Measurements from ENCODE around the gene KRT78. TPM values are rescaled to one million over a fixed set of nuclear protein-coding genes. Genes with fewer than 3 reads are reported as not detected.

KRT78 gene
- total RNA-seq, 2 donors from 2014 or later: not detected

GRCh38 chr12:52874573-52875435 is 26.0 kb upstream of the KRT78 start:
- Histone ChIP-seq H3K27ac (peak overlapping the region; percentile 96), H3K9me3 (no peaks in the 10 kb centered on the region), H3K36me3 (no peaks in the 10 kb centered on the region), H3K4me1 (peaks cover 38% of the 10 kb centered on the region), H3K4me3 (no peak overlapping the region), H3K27me3 (no peaks in the 10 kb centered on the region), H3K9ac (ENCODE audit: low read depth in 2 of 2, low read length in 2 of 2) (peak overlapping the region; percentile 70 to 81)
- no peak for TF ChIP-seq CTCF (IDR thresholded peaks at IDR 0.05)
- intact Hi-C loops (cut with DNase I): loop anchor here (5.0 kb wide), 2 partner anchors 503 to 718 kb away; no protein-coding TSS in a partner anchor
- DNase-seq: no peak

GRCh38 chr12:52873832-52874572 is 25.2 kb upstream of the KRT78 start:
- H3K27me3 ChIP-seq: no peaks in the 10 kb centered on the region
- peak; percentile 92 for DNase-seq
- H3K9me3 ChIP-seq: no peaks in the 10 kb centered on the region
- H3K9ac ChIP-seq (ENCODE audit: low read depth in 2 of 2, low read length in 2 of 2): peak overlapping the region; percentile 75 to 81
- H3K27ac ChIP-seq: peak overlapping the region; percentile 96
- no peak for TF ChIP-seq CTCF (IDR thresholded peaks at IDR 0.05)
- H3K36me3 ChIP-seq: no peaks in the 10 kb centered on the region
- peak overlapping the region; percentile 40 for H3K4me3 ChIP-seq
- peaks cover 34% of the 10 kb centered on the region for H3K4me1 ChIP-seq
- intact Hi-C loops (cut with DNase I): no loop called here

GRCh38 chr12:52873513-52873831 is 24.7 kb upstream of the KRT78 start:
- Histone ChIP-seq H3K4me1 (peaks cover 29% of the 10 kb centered on the region), H3K9ac (ENCODE audit: low read depth in 2 of 2, low read length in 2 of 2) (peak overlapping the region; percentile 75 to 76), H3K4me3 (peak overlapping the region; percentile 40), H3K27ac (peak overlapping the region; percentile 96), H3K27me3 (no peaks in the 10 kb centered on the region), H3K36me3 (no peaks in the 10 kb centered on the region), H3K9me3 (no peaks in the 10 kb centered on the region)
- intact Hi-C loops (cut with DNase I): no loop called here
- no peak for DNase-seq
- TF ChIP-seq CTCF (IDR thresholded peaks at IDR 0.05): no peak

GRCh38 chr12:52872644-52873389 is 24.0 kb upstream of the KRT78 start:
- Histone ChIP-seq H3K27me3 (no peaks in the 10 kb centered on the region), H3K9me3 (no peaks in the 10 kb centered on the region), H3K36me3 (no peaks in the 10 kb centered on the region), H3K9ac (ENCODE audit: low read depth in 2 of 2, low read length in 2 of 2) (peak overlapping the region; percentile 75 to 76), H3K27ac (peak overlapping the region; percentile 96), H3K4me3 (no peak overlapping the region), H3K4me1 (peaks cover 29% of the 10 kb centered on the region)
- intact Hi-C loops (cut with DNase I): no loop called here
- no peak for TF ChIP-seq CTCF (IDR thresholded peaks at IDR 0.05)
- peak; percentile 84 for DNase-seq

Measured in colonic mucosa (tissue), 4 donors.